Upper lobe of left lung (tissue), 4 donors: ENCODE data around the gene MARCHF4.

Experiments
- POLR2A ChIP-seq, 4 donors: fragments of 450-650 bp; IDR thresholded peaks; one replicate each; pipeline ENCODE4 v1.5.1; 2016 to 2017; ENCODE audit warnings: antibody characterized with exemption in 4 of 4, mild to moderate bottlenecking in 2 of 4
- POLR2AphosphoS5 ChIP-seq, 2 donors: sonication (generic); formaldehyde crosslinking; IDR thresholded peaks; one replicate each; pipeline ENCODE4 v1.5.1; 2017; ENCODE audit warnings: antibody characterized with exemption in 2 of 2

DNA sequence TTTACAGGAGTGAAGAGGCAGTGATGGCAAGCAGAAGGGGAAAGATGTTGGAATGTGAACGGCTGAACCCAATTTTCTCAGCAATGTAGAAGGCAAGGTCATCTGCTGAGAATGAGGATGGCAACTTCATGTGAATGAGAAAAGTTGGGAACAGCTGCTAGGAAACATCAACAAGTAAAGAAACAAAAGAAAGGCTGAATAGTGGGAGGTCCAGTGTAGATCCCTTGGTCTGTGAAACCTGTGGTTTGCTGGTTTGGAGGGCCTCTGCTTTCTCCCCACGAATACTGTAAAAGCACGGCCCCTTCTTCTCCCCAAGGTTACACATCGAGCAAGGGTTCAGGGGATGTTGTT, 27.4 kb downstream of the MARCHF4 start:
- TF ChIP-seq POLR2AphosphoS5 (IDR thresholded peaks at IDR 0.05) (no peak), POLR2A (IDR thresholded peaks at IDR 0.05) (no peak)
